Measurements from ENCODE around the gene TGFB1. TPM values are rescaled to one million over a fixed set of nuclear protein-coding genes. Genes with fewer than 3 reads are reported as not detected.

The TGFB1 gene
- total RNA-seq (2021): 30.1 and 31.3 TPM in 2 replicates
- long read RNA-seq, partial matches to known transcripts: 1 of 14 reads
- long read RNA-seq, other reads (novel, unspliced or antisense): 11 of 14 reads

- Mint-ChIP-seq H3K4me3 (peak within 1 kb of the TSS; percentile 75 to 93), H3K36me3 (ENCODE audit: insufficient read depth in 1 of 3, low read depth in 3 of 3) (peaks cover 0 to 13% (median 2%) of the 10 kb centered on the region in 3 experiments; a peak in 4 of 7 replicates), H3K27me3 (ENCODE audit: low read depth) (peaks cover 44% of the 10 kb centered on the region), H3K4me1 (peaks cover 21 to 22% of the 10 kb centered on the region in 2 experiments), H3K27ac (no peak within 1 kb of the TSS; a peak in 2 of 7 replicates), H3K9me3 (no peaks in the 10 kb centered on the region; a peak in 1 of 5 replicates)
- Histone ChIP-seq H2BK12ac (ENCODE audit: insufficient read length, low read depth, low read length) (no peak within 1 kb of the TSS), H3K79me2 (ENCODE audit: insufficient read depth, low read length) (no peaks in the 10 kb centered on the region), H2BK120ac (ENCODE audit: low read depth, low read length, poor library complexity, severe bottlenecking) (no peak within 1 kb of the TSS), H3K4me1 (ENCODE audit: insufficient read depth, low read length) (no peaks in the 10 kb centered on the region; the same call in 1 of the 2 replicates), H3K23ac (ENCODE audit: insufficient read length, low read depth, low read length) (no peak within 1 kb of the TSS), H3K9ac (ENCODE audit: extremely low read depth, insufficient read length, low read length) (no peak within 1 kb of the TSS), H3K56ac (ENCODE audit: insufficient read length, low read depth, low read length) (no peak within 1 kb of the TSS), H3K27ac (ENCODE audit: insufficient read length, low read depth, low read length) (no peak within 1 kb of the TSS), H3K79me1 (ENCODE audit: insufficient read depth, low read depth, low read length, poor library complexity, severe bottlenecking) (no peaks in the 10 kb centered on the region), H4K5ac (ENCODE audit: insufficient read length, low read depth, low read length) (no peak within 1 kb of the TSS), H2AFZ (ENCODE audit: low read length) (no peak within 1 kb of the TSS), H3K23me2 (ENCODE audit: insufficient read length, low read depth, low read length, poor library complexity, severe bottlenecking) (peaks cover 26% of the 10 kb centered on the region), H2BK20ac (ENCODE audit: low read depth, low read length, poor library complexity, severe bottlenecking) (no peak within 1 kb of the TSS), H4K91ac (ENCODE audit: insufficient read length, low read depth, low read length) (no peak within 1 kb of the TSS), H4K20me1 (ENCODE audit: control insufficient read depth, insufficient read depth, insufficient read length) (no peaks in the 10 kb centered on the region), H3T11ph (ENCODE audit: low read length) (no peak within 1 kb of the TSS), H3K9me3 (ENCODE audit: control insufficient read depth, low read depth, low read length) (no peaks in the 10 kb centered on the region), H3K27me3 (ENCODE audit: insufficient read depth, low read length) (peaks cover 10% of the 10 kb centered on the region; the same call in 1 of the 2 replicates), H2BK5ac (ENCODE audit: insufficient read length, low read length) (no peak within 1 kb of the TSS), H3K18ac (ENCODE audit: insufficient read length, low read depth, low read length) (no peak within 1 kb of the TSS), H2BK15ac (ENCODE audit: low read depth, low read length) (no peak within 1 kb of the TSS), H2AK5ac (ENCODE audit: insufficient read length, low read length) (no peak within 1 kb of the TSS), H4K8ac (replicated peaks; ENCODE audit: insufficient read length, low read depth, low read length) (no peak within 1 kb of the TSS), H3K4me2 (ENCODE audit: insufficient read depth, insufficient read length, low read length) (peak within 1 kb of the TSS; percentile 63), H3K4ac (ENCODE audit: low read depth, low read length) (no peak within 1 kb of the TSS), H3K14ac (ENCODE audit: insufficient read depth, low read length) (peak within 1 kb of the TSS; percentile 55; the same call in 1 of the 2 replicates)
- no CpG with 5 or more reads among the region's 78 CpGs for WGBS (ENCODE audit: extremely low coverage, insufficient read length, low lambda C conversion rate)
- TF ChIP-seq CTCF (conservative IDR thresholded peaks at IDR 0.05): peak; percentile 93
- peak; percentile 75 for DNase-seq
Observed at GRCh38 chr19:41353466-41354342, at the start of gene TGFB1. Gene TGFB1, minus strand, starts transcription at chr19:41353922. Its CDS starts 878 bp downstream, at chr19:41353044.

Measured in H9 (cell line).